Endothelial cell of umbilical vein (primary cell): ENCODE data around the gene FARP1. TPM values are rescaled to one million over a fixed set of nuclear protein-coding genes. Genes with fewer than 3 reads are reported as not detected.

Experiments
- BruUV-seq: library from RNA; stranded (reverse); fragments of 400-500 nt; replicated peaks from 2 replicates; lab custom pipeline; 2021; lab: Mats Ljungman, UMichigan
- CTCF ChIA-PET: fragments of 300-600, 350-600 bp; sonication (Branson Sonifier 250); formaldehyde crosslinking; loops from one replicate; lab custom pipeline; 2021; ENCODE audit warnings: antibody characterized with exemption, inconsistent platforms; lab: Charles Lee
- POLR2A ChIA-PET: fragments of 300-600, 350-600 bp; sonication (Branson Sonifier 250); formaldehyde crosslinking; loops from one replicate; lab custom pipeline; 2021; ENCODE audit warnings: antibody characterized with exemption, inconsistent platforms; lab: Charles Lee
- DNase-seq: peaks from one replicate; pipeline ENCODE4 v3.0.0-alpha.2; 2011; ENCODE audit warnings: low read depth, low spot score
- FAIRE-seq: peaks from 2 replicates; lab custom pipeline; 2011; peaks lifted over from hg19 to GRCh38; lab: Jason Lieb, UNC
- H2AFZ ChIP-seq: 2 replicates; pipeline ENCODE4 v1.6.0; 2012; ENCODE audit warnings: low read depth, low read length, control low read depth, inconsistent platforms
- H3K27ac ChIP-seq: 2 replicates; pipeline ENCODE4 v1.5.1; 2011; ENCODE audit warnings: low read depth, mild to moderate bottlenecking, control low read depth, low read length, moderate library complexity; ENCODE audit not compliant: insufficient read depth
- H3K27me3 ChIP-seq, 2 experiments: 2 replicates each; pipeline versions ENCODE4 v1.6.0 to v1.6.1; 2011; ENCODE audit warnings: low read length in 2 of 2, mixed read lengths in 1 of 2; ENCODE audit not compliant: control insufficient read depth in 2 of 2, insufficient read depth in 2 of 2
- H3K36me3 ChIP-seq, 2 experiments: 2 replicates in 1 of 2; 3 replicates in 1 of 2; pipeline ENCODE4 v1.5.1; 2011; ENCODE audit warnings: low read length in 2 of 2, mild to moderate bottlenecking in 1 of 2, moderate library complexity in 1 of 2; ENCODE audit not compliant: control insufficient read depth in 2 of 2, insufficient read depth in 2 of 2; ENCODE audit errors: extremely low read depth in 1 of 2
- H3K4me1 ChIP-seq: 3 replicates; pipeline ENCODE4 v1.5.1; 2011; ENCODE audit warnings: mild to moderate bottlenecking, low read length; ENCODE audit not compliant: control insufficient read depth, insufficient read depth; ENCODE audit errors: extremely low read depth
- H3K4me2 ChIP-seq: 2 replicates; pipeline ENCODE4 v1.6.1; 2011; ENCODE audit warnings: low read length, control low read depth, mixed read lengths; ENCODE audit not compliant: insufficient read depth
- H3K4me3 ChIP-seq, 3 experiments: fragments of 200-600 bp in 1 of 3; sonication (generic), shearing (Covaris generic) in 1 of 3; replicated peaks in 1 of 3; 2 replicates each; pipeline ENCODE4 v1.5.1; 2011 to 2016; ENCODE audit warnings: control low read depth in 3 of 3, low read length in 3 of 3, mild to moderate bottlenecking in 2 of 3, inconsistent platforms in 1 of 3, low read depth in 1 of 3, moderate library complexity in 1 of 3; ENCODE audit not compliant: insufficient read depth in 1 of 3
- H3K79me2 ChIP-seq: 2 replicates; pipeline ENCODE4 v1.6.0; 2012; ENCODE audit warnings: low read length, inconsistent platforms; ENCODE audit not compliant: control insufficient read depth, insufficient read depth
- H3K9ac ChIP-seq: replicated peaks from 2 replicates; pipeline ENCODE3; 2011; ENCODE audit warnings: low read length, control low read depth; ENCODE audit not compliant: insufficient read depth; ENCODE audit errors: extremely low read depth
- H3K9me1 ChIP-seq: replicated peaks from 3 replicates; pipeline ENCODE4 v1.6.0; 2011; ENCODE audit warnings: mild to moderate bottlenecking, low read length; ENCODE audit not compliant: control insufficient read depth, insufficient read depth; ENCODE audit errors: extremely low read depth
- H3K9me3 ChIP-seq: replicated peaks from 2 replicates; pipeline ENCODE4 v1.5.1; 2012; ENCODE audit warnings: low read length, inconsistent platforms; ENCODE audit not compliant: control insufficient read depth, insufficient read depth
- H4K20me1 ChIP-seq: replicated peaks from 2 replicates; pipeline ENCODE3; 2011; ENCODE audit warnings: mild to moderate bottlenecking, low read length; ENCODE audit not compliant: control insufficient read depth, insufficient read depth; ENCODE audit errors: extremely low read depth
- CTCF ChIP-seq, 2 donors: IDR thresholded peaks; 1 replicate in 1 of 2; 2 replicates in 1 of 2; pipeline ENCODE4 v1.5.1; 2011; ENCODE audit warnings: low read length in 2 of 2, mild to moderate bottlenecking in 2 of 2, moderate library complexity in 2 of 2, control low read depth in 1 of 2, inconsistent platforms in 1 of 2, low read depth in 1 of 2; ENCODE audit not compliant: insufficient read depth in 1 of 2; ENCODE audit errors: extremely low read depth in 1 of 2
- EZH2 ChIP-seq: IDR thresholded peaks from 2 replicates; pipeline ENCODE4 v1.6.1; 2012; ENCODE audit warnings: borderline replicate concordance, low read depth, mild to moderate bottlenecking, moderate library complexity, low read length, inconsistent platforms; ENCODE audit not compliant: severe bottlenecking
- FOS ChIP-seq: IDR thresholded peaks from 2 replicates; pipeline ENCODE4 v1.6.1; 2011; ENCODE audit warnings: mild to moderate bottlenecking, low read length, moderate library complexity, borderline replicate concordance; ENCODE audit not compliant: insufficient read depth
- GATA2 ChIP-seq: IDR thresholded peaks from 2 replicates; pipeline ENCODE4 v1.7.0; 2011; ENCODE audit warnings: low read depth, mild to moderate bottlenecking, moderate library complexity, mixed read lengths, low read length; ENCODE audit not compliant: insufficient read length, insufficient read depth
- JUN ChIP-seq: IDR thresholded peaks from 2 replicates; pipeline ENCODE4 v1.6.1; 2011; ENCODE audit warnings: borderline replicate concordance, low read depth; ENCODE audit not compliant: insufficient read length, insufficient read depth
- MAX ChIP-seq: IDR thresholded peaks from 2 replicates; pipeline ENCODE4 v1.6.1; 2011; ENCODE audit not compliant: insufficient read depth, insufficient read length
- MYC ChIP-seq: IDR thresholded peaks from one replicate; pipeline ENCODE4 v1.6.1; 2011; ENCODE audit warnings: mild to moderate bottlenecking, low read depth, low read length
- POLR2A ChIP-seq: IDR thresholded peaks from 2 replicates; pipeline ENCODE4 v1.6.1; 2012; ENCODE audit warnings: low read depth, mild to moderate bottlenecking, control low read depth, low read length
- POLR2AphosphoS5 ChIP-seq: IDR thresholded peaks from 2 replicates; pipeline ENCODE4 v1.6.1; 2012; ENCODE audit warnings: low read depth, mild to moderate bottlenecking, control low read depth, low read length, moderate library complexity; ENCODE audit not compliant: insufficient read depth
- dilution Hi-C: fragments of 300-500 bp; cut with MboI; formaldehyde crosslinking; loops from one replicate; pipeline ENCODE4 v1.15.0; 2019; ENCODE audit warnings: low sequenced_read_pairs; ENCODE audit not compliant: extremely low pct_ligation_motif_present
- intact Hi-C: fragments of 100-400 bp; cut with micrococcal nuclease; formaldehyde crosslinking; loops from one replicate; pipeline ENCODE4 v1.10.0; 2022
- polyA plus RNA-seq, 4 experiments: library from polyadenylated mRNA; depleted of rRNA in 3 of 4; stranded (reverse) in 3 of 4; unstranded in 1 of 4; fragments of >200 nt; gene quantifications; 2 replicates each; pipeline versions ENCODE4 v1.2.1 to v1.2.3, GENCODE V29; 2011 to 2012; ENCODE audit warnings: missing spikeins in 1 of 4
- total RNA-seq: library from RNA; stranded (reverse); gene quantifications from 2 replicates; pipeline ENCODE4 v1.2.3, GENCODE V29; 2021

FARP1 gene
- total and polyA plus RNA-seq, 2 donors (not counting 3 experiments of a cell fraction or from before 2014, with no cell fraction given): 19.0 to 77.7 TPM

GRCh38 chr13:98349731-98350305 lies 206.9 kb downstream of the FARP1 start:
- FAIRE-seq: no peak
- ChIA-PET CTCF (interaction anchor here (0.5 to 1.0 kb wide), 3 partner anchors 208 to 323 kb away, joined by 3 read pairs; no protein-coding TSS in a partner anchor), POLR2A (no interaction called here)
- BruUV-seq: no TSS peak
- dilution Hi-C loops (no loop called here), intact Hi-C loops (loop anchor here (5.0 kb wide), 1 partner anchor 208 kb away; the partner anchor contains the start of gene FARP1)
- no peak overlapping the region for H2AFZ ChIP-seq
- no peaks in the 10 kb centered on the region for H3K27me3 ChIP-seq
- no peak overlapping the region for H3K27ac ChIP-seq
- no peak overlapping the region for H3K4me2 ChIP-seq
- no peaks in the 10 kb centered on the region for H3K79me2 ChIP-seq
- DNase-seq: peak; percentile 10
- H3K4me1 ChIP-seq: no peaks in the 10 kb centered on the region
- no peak overlapping the region for H3K4me3 ChIP-seq
- H3K9ac ChIP-seq: no peak overlapping the region
- H4K20me1 ChIP-seq: no peaks in the 10 kb centered on the region
- no peaks in the 10 kb centered on the region for H3K9me1 ChIP-seq
- TF ChIP-seq MAX: no peak
- TF ChIP-seq POLR2A: no peak
- no peak for TF ChIP-seq CTCF (IDR thresholded peaks at IDR 0.05; ENCODE audit: extremely low read depth in 1 of 2, insufficient read depth in 1 of 2, low read depth in 1 of 2, low read length in 2 of 2)
- H3K36me3 ChIP-seq: no peaks in the 10 kb centered on the region
- no peaks in the 10 kb centered on the region for H3K9me3 ChIP-seq

GRCh38 chr13:98350746-98351330 lies 207.9 kb downstream of the FARP1 start:
- H3K27ac ChIP-seq: no peak overlapping the region
- H3K9me3 ChIP-seq: no peaks in the 10 kb centered on the region
- H4K20me1 ChIP-seq: no peaks in the 10 kb centered on the region
- FAIRE-seq: no peak
- no peaks in the 10 kb centered on the region for H3K79me2 ChIP-seq
- H3K9me1 ChIP-seq: no peaks in the 10 kb centered on the region
- DNase-seq: no peak
- H3K4me2 ChIP-seq: no peak overlapping the region
- no TSS peak for BruUV-seq
- H3K4me1 ChIP-seq: no peaks in the 10 kb centered on the region
- no peaks in the 10 kb centered on the region for H3K27me3 ChIP-seq
- CTCF ChIA-PET: no interaction called here
- dilution Hi-C loops: no loop called here
- POLR2A ChIA-PET: no interaction called here
- no peak for TF ChIP-seq MAX
- TF ChIP-seq MYC: no peak
- no peak for TF ChIP-seq FOS
- TF ChIP-seq POLR2A: no peak
- no peak for TF ChIP-seq GATA2
- no peak for TF ChIP-seq CTCF (IDR thresholded peaks at IDR 0.05; ENCODE audit: extremely low read depth in 1 of 2, insufficient read depth in 1 of 2, low read depth in 1 of 2, low read length in 2 of 2)
- no peak for TF ChIP-seq POLR2AphosphoS5
- TF ChIP-seq EZH2: no peak
- TF ChIP-seq JUN: no peak
- H3K4me3 ChIP-seq: no peak overlapping the region
- no peak overlapping the region for H3K9ac ChIP-seq
- intact Hi-C loops: loop anchor here (5.0 kb wide), 1 partner anchor 209 kb away; the partner anchor contains the start of gene FARP1
- H2AFZ ChIP-seq: no peak overlapping the region
- H3K36me3 ChIP-seq: no peaks in the 10 kb centered on the region
